Glutamatergic neuron (in vitro differentiated cells): ENCODE measurements around the gene ASCC2. TPM values are rescaled to one million over a fixed set of nuclear protein-coding genes. Genes with fewer than 3 reads are reported as not detected.

Experiments
- DNase-seq: peaks from one replicate; pipeline ENCODE4 v3.0.0; 2022
- H3K27ac Mint-ChIP-seq: one replicate; pipeline ENCODE4 v1.8.0; 2020; ENCODE audit warnings: mild to moderate bottlenecking, mixed read lengths, inconsistent platforms; ENCODE audit not compliant: unreplicated experiment
- H3K27me3 Mint-ChIP-seq: one replicate; pipeline ENCODE4 v1.8.0; 2020; ENCODE audit warnings: mild to moderate bottlenecking, moderate library complexity, mixed read lengths, inconsistent platforms; ENCODE audit not compliant: unreplicated experiment
- H3K36me3 Mint-ChIP-seq: one replicate; pipeline ENCODE4 v1.8.0; 2020; ENCODE audit warnings: mild to moderate bottlenecking, mixed read lengths, inconsistent platforms; ENCODE audit not compliant: unreplicated experiment
- H3K4me1 Mint-ChIP-seq: one replicate; pipeline ENCODE4 v1.8.0; 2020; ENCODE audit warnings: mild to moderate bottlenecking, low read depth, mixed read lengths, inconsistent platforms; ENCODE audit not compliant: unreplicated experiment
- H3K4me3 Mint-ChIP-seq: one replicate; pipeline ENCODE4 v1.8.0; 2020; ENCODE audit warnings: mild to moderate bottlenecking, mixed read lengths, inconsistent platforms; ENCODE audit not compliant: unreplicated experiment
- H3K9me3 Mint-ChIP-seq: one replicate; pipeline ENCODE4 v1.8.0; 2020; ENCODE audit warnings: mild to moderate bottlenecking, moderate library complexity, mixed read lengths, inconsistent platforms; ENCODE audit not compliant: unreplicated experiment
- CTCF ChIP-seq: fragments of 200-600 bp; sonication (generic); IDR thresholded peaks from one replicate; pipeline ENCODE4 v1.5.0; 2021; ENCODE audit not compliant: partially characterized antibody, unreplicated experiment
- total RNA-seq: library from RNA; stranded (reverse); fragmentation: NEBNext Ultra II Directional; extraction: Animal tissue kit (Norgen Biotek cat#: 25700); gene quantifications from one replicate; pipeline ENCODE4 v1.2.1, GENCODE V29; 2021; ENCODE audit not compliant: unreplicated experiment

The ASCC2 gene
- total RNA-seq, 1 donor from 2014 or later: 67.8 TPM

DNA sequence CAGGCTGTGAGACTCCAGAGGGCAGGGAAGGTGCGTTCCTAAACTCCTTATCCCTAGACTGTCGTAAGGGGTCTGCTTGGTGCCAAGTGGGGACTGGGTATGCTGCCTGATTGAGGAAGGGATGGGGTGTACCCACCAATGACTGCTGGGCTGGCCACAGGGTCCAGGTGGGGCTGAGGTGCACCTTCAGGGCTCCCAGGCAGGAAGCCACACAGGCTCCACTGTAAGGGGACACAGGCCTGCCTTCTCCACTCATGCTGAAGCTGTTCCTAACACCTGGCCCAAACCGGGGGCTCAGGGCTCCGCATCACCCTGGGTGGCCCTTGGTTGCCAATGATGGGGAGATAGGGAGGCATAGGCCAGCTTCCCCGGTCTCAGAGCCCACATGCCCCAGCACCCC lies 97.9 kb downstream of the ASCC2 start:
- DNase-seq: peak; percentile 10
- no peaks in the 10 kb centered on the region for H3K4me1 Mint-ChIP-seq
- peaks cover 1% of the 10 kb centered on the region for H3K9me3 Mint-ChIP-seq
- no peaks in the 10 kb centered on the region for H3K27me3 Mint-ChIP-seq
- peaks cover 3% of the 10 kb centered on the region for H3K36me3 Mint-ChIP-seq
- no peak overlapping the region for H3K27ac Mint-ChIP-seq
- H3K4me3 Mint-ChIP-seq: no peak overlapping the region
- no peak for TF ChIP-seq CTCF

- no peaks in the 10 kb centered on the region for H3K27me3 Mint-ChIP-seq
- no peak overlapping the region for H3K27ac Mint-ChIP-seq
- H3K4me3 Mint-ChIP-seq: no peak overlapping the region
- H3K9me3 Mint-ChIP-seq: peaks cover 1% of the 10 kb centered on the region
- no peak for TF ChIP-seq CTCF
- peaks cover 3% of the 10 kb centered on the region for H3K36me3 Mint-ChIP-seq
- peak; percentile 13 for DNase-seq
- H3K4me1 Mint-ChIP-seq: no peaks in the 10 kb centered on the region
Observed at GRCh38 chr22:29739346-29739875, 98.7 kb downstream of the ASCC2 start.

Other genes with a start within 250 kb of the ASCC2 start
- gene NF2, start 234.6 kb downstream of the ASCC2 start, total RNA-seq: 35.4 TPM
- 14.6 TPM for gene CABP7, start 118.3 kb downstream of the ASCC2 start, total RNA-seq
- 16.9 TPM for gene ZMAT5, start 71.3 kb downstream of the ASCC2 start, total RNA-seq
- gene UQCR10, start 70.9 kb downstream of the ASCC2 start, total RNA-seq: 77.7 TPM
- gene MTMR3, start 44.9 kb upstream of the ASCC2 start, total RNA-seq: 51.7 TPM
- not detected for gene HORMAD2, start 242.2 kb upstream of the ASCC2 start, total RNA-seq